GM19025 (cell line): ENCODE results near the gene MYG1.

ENCODE experiments used
- ATAC-seq: cut with Tn5 transposase; IDR thresholded peaks from one replicate; pipeline ENCODE4 v1.9.1; 2021; ENCODE audit warnings: mild to moderate bottlenecking, low read depth, moderate library complexity; ENCODE audit not compliant: unreplicated experiment

The MYG1 gene

DNA sequence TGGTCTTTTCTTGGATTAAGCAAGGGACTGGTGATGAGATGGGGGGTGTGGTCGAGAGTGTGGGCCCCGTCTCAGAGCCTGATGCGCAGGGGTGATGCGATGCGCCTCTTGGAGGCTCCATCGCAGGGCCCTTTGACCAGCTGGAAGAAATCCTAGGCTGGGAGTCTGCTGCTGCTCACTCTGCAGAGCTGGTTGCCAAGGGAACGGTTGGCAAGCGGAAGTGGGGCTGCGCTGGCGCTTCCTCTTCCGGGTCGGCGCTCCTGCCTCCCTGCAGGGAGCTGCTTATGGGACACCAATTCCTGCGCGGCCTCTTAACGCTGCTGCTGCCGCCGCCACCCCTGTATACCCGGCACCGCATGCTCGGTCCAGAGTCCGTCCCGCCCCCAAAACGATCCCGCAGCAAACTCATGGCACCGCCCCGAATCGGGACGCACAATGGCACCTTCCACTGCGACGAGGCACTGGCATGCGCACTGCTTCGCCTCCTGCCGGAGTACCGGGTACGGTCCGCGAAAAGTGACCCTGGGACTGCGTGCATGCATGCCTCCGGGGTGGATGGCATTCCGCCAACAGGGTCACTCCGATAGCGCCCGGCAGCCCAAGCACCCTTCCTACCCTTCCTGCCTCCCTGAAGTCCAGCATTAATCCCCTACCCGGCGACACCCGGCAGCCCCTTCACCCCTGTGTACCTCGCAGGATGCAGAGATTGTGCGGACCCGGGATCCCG is at the start of gene MYG1:
MYG1 (plus strand) TSS at position 242 of the 727 bp plus-strand sequence; CDS start at position 285, 43 bp downstream.
- peak; percentile 80 for ATAC-seq

DNA sequence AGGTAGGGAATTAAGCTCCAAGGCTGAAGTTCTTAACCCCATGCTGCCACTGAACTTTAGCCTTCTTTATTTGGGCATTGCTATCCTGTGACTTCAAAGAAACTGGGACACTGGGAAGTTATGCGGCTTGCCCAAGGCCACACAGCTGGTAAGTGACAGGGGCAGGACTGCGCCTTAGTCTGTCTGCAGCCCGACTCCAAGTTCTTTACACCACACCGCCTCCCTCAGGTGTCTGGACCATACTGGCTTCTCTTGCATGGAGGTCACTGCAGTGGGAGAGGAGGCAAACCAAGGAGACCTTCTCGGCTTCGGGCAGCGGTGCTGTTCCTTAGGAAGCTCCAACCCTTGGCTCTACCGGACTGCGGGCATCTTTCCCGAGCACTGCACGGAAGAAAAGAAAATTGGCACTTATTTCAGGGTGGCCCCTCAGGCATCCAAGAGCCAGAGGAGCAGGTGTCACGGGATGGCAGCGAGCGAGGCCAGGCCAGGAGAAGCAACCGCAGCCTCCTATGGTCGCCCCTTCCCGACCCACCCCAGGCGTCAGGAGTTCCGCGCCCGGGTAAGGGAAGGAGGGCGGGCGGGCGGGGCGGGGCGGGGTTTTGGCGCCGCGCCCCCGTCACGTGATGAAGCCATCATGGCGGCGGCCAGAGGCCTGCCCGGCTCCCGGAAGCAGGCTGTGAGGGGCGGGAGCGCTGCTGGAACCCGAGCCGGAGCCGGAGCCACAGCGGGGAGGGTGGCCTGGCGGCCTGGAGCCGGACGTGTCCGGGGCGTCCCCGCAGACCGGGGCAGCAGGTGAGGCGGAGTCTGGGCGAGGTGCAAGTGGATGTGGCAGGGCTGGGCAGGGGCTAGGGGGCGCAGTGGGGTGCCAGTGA is 47.8 kb upstream of the MYG1 start:
- peak; percentile 86 for ATAC-seq

DNA sequence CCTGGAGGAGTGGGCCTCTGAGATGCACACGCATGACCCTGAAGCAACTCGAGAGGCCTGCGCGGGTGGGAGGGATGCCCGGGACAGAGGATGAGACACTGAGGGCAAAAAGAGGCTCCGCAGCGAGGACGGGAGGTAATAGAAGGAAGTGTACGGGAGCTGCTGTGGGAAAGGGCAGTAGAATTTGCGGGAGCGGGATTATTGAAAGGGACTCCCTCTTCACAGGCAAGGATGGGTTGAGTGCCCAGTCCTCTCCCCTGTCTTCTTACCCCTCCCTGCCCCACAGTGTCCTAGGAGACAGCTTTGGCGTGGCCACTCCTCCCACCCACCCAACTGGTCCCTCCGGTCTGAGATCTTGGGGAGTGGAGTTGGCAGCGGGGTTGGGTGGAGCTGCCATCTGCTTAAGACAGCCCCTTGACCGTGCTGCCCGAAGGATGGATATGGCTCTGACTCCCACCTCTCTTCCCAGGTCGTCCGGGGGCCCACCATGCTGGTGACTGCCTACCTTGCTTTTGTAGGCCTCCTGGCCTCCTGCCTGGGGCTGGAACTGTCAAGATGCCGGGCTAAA is 47.1 kb upstream of the MYG1 start:
- ATAC-seq: no peak

- no peak for ATAC-seq
Measured at GRCh38 chr12:53253298-53253697, 46.2 kb upstream of the MYG1 start.

- no peak for ATAC-seq
Measured at GRCh38 chr12:53254816-53255545, 44.5 kb upstream of the MYG1 start.

- no peak for ATAC-seq
Measured at GRCh38 chr12:53255996-53256395, 43.5 kb upstream of the MYG1 start.

DNA sequence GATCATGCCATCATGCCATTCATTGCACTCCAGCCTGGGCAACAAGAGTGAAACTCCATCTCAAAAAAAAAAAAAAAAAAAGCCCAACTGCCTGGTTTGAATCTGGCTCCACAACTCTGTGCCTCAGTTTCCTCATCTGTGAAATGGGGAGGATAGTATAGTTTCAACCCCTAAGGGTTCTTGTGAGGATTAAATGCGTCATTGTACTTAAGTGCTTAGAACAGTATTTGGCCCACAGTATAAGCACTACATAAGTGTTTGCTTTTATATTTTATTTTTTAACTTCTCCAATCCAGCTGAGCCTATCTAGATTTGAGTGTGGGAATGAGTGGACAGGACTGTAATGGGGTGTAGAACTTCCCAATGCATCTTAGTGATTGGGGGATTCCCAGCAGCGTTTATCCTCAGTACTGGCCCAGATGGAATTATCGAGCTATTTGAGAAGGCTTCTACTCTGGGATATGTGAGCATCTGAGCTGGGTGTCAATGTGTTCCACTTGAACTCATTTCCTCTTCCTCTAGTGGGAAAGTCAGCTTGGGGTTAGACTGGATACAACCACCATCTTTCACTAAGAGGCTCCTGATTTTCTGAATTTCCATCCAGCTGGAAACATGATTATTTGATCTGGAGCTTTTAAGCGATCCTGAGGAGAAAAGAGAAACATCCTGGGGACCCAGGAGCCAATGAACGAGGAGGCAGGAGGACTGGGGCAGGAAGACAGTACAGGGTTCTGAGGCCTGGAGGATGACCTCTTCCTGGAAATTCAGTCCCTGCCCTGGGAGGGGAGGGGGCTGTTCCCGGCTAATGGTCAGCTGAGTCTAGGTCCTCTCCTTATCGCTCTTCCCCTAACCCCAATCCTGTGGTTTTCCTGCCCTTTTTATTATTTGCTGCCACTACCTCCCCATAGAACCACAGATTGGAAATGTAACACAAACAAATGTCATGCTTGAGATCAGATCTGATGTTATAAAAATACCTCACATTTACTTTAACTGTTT is 40.7 kb upstream of the MYG1 start:
- no peak for ATAC-seq

- no peak for ATAC-seq
Measured at GRCh38 chr12:53259891-53260290, 39.6 kb upstream of the MYG1 start.

GRCh38 chr12:53265783-53266182 is 33.7 kb upstream of the MYG1 start:
- no peak for ATAC-seq

DNA sequence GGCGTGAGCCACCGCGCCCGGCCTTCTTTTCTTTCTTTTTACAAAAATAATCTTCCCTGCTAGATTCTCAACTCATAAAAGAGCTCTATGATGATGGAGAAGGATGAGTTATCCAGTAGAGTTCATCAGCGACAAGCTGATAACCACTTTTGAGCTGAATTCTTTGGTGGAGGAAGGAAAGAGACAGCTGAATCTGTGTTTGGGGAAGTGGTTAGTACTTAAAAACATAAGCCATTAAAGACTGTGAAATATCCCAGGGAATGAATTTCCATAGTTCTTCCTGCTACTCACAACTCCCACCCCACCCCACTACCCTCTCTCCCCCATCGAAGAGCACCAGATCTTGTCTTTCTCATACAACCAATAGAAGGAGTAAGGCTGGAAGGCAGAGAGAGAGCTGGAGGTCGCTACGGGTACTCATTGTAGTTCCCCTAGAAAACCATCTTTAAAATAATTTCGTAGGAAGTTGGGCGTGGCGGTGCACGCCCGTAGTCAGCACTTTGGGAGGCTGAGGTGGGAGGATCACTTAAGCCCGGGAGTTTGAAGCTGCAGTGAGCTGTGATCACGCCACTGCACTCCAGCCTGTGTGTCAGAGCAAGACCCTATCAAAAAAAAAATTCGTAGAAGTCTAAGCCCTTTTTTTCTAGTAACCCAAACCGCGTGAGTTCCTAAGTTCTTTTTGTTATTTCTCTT is 32.0 kb upstream of the MYG1 start:
- no peak for ATAC-seq

- ATAC-seq: peak; percentile 82
Measured at GRCh38 chr12:53267999-53268629, 31.4 kb upstream of the MYG1 start, which contains the start of gene ESPL1. ESPL1 (plus strand) TSS chr12:53268299; CDS start chr12:53268767, 468 bp downstream.

DNA sequence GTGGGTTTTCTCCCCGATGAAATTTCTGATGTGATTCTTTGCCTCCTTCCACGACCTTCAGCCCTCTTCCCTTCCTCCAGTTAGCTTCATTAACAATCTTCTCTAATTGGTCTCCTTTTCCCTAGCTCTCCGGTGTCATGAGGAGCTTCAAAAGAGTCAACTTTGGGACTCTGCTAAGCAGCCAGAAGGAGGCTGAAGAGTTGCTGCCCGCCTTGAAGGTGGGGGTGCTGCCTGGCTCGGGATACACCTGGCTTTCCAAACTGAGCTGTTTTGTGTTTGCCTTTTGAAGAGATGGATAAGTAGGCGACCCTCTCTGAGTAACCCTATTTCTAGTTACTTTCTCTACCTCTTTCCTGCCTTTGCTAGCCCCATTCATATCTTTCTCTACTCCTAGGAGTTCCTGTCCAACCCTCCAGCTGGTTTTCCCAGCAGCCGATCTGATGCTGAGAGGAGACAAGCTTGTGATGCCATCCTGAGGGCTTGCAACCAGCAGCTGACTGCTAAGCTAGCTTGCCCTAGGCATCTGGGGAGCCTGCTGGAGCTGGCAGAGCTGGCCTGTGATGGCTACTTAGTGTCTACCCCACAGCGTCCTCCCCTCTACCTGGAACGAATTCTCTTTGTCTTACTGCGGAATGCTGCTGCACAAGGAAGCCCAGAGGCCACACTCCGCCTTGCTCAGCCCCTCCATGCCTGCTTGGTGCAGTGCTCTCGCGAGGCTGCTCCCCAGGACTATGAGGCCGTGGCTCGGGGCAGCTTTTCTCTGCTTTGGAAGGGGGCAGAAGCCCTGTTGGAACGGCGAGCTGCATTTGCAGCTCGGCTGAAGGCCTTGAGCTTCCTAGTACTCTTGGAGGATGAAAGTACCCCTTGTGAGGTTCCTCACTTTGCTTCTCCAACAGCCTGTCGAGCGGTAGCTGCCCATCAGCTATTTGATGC is 30.6 kb upstream of the MYG1 start:
- ATAC-seq: no peak

DNA sequence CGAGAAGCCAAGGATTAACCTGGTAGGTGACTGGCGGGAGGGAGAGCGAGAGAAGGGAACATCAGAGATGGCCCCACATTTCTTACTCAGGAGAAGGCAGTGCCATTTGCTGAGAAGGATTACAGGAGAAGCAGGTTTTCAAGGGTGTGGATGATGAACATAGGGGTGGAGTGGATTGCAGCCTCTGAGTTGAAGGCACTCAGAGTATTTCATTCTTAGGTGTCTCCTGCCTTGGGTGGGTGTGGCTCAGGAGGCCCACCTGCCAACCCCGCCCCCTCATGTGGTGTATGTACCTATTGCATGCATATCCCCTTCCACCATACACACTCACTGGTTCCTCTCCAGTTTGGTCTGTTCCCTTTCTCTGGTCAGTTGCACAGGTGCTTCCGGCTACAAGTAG is 25.1 kb upstream of the MYG1 start:
- ATAC-seq: no peak

DNA sequence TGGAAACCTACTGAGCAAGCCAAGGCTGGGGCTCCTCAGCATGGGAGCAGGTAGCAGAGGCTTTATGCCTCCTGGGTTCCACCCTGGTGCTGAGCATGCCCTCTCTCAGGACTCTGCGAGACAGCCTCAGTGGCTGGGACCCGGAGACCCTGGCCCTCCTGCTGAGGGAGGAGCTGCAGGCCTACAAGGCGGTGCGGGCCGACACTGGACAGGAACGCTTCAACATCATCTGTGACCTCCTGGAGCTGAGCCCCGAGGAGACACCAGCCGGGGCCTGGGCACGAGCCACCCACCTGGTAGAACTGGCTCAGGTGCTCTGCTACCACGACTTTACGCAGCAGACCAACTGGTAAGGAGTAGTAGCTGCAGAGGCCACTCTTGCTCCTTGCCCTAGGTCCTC is 23.0 kb upstream of the MYG1 start:
- no peak for ATAC-seq

- ATAC-seq: no peak
Measured at GRCh38 chr12:53277981-53278380, 21.5 kb upstream of the MYG1 start.

- no peak for ATAC-seq
Measured at GRCh38 chr12:53279283-53279869, 20.1 kb upstream of the MYG1 start.

GRCh38 chr12:53279888-53280498 is 19.5 kb upstream of the MYG1 start:
- ATAC-seq: no peak
